22Rv1 (cell line): ENCODE results near the gene DCN.

ENCODE experiments used
- H3K27ac ChIP-seq: fragments of 450-650 bp; 2 replicates; pipeline ENCODE4 v1.5.1; 2017
- ZFX ChIP-seq: fragments of 450-650 bp; IDR thresholded peaks from 2 replicates; pipeline ENCODE4 v1.6.1; 2017; ENCODE audit warnings: antibody characterized with exemption, borderline replicate concordance
- TF ChIP-seq, protein P1 (sequence below): fragments of 450-650 bp; IDR thresholded peaks from 2 replicates; pipeline ENCODE4 v1.5.1; 2017; ENCODE audit warnings: mild to moderate bottlenecking

Gene DCN

DNA sequence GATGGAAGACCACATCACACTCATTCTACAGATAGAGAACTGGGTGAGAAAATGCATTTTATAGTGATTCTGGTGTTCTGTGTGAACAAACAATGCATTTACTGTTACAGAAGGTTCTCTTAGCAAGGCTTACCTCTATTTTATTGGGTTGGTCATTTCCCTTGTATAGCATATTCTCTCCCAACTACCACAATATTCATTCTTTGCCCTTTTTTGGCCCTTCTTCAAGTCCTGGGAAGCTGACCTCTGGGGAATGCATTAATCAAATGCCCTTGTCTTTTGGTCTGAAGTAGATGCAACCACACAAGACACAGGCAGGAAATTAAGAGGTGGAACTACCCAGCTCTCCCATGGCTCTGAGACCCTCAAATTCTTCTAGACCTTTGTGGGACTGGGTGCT is 19.5 kb downstream of the DCN start:
- TF ChIP-seq ZFX: no peak
- TF ChIP-seq, protein P1, sequence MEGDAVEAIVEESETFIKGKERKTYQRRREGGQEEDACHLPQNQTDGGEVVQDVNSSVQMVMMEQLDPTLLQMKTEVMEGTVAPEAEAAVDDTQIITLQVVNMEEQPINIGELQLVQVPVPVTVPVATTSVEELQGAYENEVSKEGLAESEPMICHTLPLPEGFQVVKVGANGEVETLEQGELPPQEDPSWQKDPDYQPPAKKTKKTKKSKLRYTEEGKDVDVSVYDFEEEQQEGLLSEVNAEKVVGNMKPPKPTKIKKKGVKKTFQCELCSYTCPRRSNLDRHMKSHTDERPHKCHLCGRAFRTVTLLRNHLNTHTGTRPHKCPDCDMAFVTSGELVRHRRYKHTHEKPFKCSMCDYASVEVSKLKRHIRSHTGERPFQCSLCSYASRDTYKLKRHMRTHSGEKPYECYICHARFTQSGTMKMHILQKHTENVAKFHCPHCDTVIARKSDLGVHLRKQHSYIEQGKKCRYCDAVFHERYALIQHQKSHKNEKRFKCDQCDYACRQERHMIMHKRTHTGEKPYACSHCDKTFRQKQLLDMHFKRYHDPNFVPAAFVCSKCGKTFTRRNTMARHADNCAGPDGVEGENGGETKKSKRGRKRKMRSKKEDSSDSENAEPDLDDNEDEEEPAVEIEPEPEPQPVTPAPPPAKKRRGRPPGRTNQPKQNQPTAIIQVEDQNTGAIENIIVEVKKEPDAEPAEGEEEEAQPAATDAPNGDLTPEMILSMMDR: no peak
- H3K27ac ChIP-seq: no peak overlapping the region

DNA sequence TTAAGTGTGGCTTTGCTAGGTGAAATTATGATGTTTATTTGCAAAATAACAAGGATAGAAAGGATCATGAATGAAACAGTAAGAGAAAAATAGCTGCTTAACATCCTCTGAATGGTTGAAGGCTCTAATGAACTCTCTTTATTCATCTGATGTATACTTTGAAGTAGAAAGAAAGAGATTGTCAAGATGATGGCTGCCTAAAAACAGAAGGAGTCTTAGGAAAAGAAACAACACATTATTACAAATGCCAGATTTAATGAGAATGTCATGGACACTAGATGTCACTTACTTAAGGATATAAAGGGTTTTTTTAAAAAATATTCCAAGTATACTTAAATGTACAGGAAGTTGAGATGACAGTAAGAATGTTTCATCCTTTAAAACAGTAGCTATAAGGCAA is 21.6 kb downstream of the DCN start:
- no peak overlapping the region for H3K27ac ChIP-seq
- TF ChIP-seq, protein P1: no peak
- no peak for TF ChIP-seq ZFX

DNA sequence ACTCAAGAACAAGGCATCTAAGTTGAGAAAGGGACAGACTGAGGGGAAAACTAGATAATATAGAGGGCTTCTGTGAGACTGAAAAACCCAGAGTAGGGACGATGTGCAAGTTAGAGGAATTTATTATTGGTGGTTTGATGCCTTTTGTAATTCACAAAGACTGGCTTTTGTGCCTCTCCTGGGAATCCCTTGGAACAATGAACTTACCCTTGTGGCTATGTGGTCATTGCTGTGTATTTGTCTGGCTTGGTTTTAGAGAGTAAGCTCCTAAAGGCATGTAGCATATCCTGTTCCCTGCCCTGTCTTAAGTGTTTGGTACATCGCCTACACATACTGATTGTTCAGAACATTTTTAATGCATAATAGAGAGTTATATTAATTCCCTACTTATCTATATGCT is 26.6 kb downstream of the DCN start:
- TF ChIP-seq ZFX: no peak
- TF ChIP-seq, protein P1: no peak
- no peak overlapping the region for H3K27ac ChIP-seq

DNA sequence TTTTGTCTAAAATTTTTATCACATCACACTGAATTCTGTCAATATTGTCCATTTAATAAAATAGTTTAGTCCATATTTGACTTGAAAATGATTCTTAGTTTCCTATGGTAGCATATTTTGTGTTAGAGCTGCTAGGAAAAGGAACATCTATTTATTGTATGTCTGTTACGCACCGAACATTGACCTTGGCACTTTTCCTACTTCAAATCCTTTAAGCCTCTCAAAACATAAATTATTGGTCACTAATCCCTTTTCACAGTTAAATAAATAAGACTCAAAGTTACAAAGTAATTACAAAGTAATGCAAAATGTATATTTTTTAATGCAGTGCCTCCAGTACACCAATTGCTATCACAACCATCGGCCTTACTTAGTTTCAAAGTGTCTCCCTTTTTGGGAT is 28.5 kb downstream of the DCN start:
- no peak overlapping the region for H3K27ac ChIP-seq
- no peak for TF ChIP-seq ZFX
- TF ChIP-seq, protein P1: no peak

DNA sequence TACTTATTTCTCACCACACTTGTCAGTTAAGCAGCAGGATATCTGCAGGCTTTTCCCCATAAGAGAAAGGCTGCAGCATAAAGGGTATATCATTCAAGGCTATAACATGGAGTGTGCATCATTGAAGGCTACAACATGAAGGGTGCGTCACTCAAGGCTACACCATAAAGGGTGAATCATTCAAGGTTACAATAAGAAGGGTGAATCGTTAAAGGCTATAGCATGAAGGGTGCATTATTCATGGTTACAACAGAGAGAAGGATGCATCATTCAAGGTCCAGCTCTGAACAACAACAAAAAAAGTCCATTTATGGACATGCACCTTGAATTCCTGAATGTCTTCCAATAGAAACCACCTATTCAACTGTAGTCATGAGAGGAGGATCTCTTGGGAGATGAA is 38.6 kb downstream of the DCN start:
- no peak for TF ChIP-seq ZFX
- TF ChIP-seq, protein P1: no peak
- H3K27ac ChIP-seq: no peak overlapping the region

DNA sequence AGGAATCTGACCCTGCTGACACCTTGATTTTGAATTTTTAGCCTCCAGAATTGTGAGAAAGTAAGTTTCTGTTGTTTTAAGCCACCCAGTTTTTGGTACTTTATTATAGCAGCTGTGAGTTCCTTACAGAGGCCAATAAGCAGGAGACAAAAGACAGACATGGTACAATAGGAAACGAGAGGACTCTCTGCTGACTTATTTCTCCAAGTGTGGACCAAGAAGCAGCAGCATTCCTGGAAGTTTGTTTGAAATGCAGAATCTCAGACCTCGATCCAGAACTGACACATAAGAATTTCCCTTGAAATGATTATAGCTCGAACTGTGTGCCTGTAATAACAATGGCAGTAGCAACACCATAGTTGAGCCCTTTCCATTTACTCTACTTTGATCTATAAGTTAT is 39.4 kb downstream of the DCN start:
- TF ChIP-seq, protein P1: no peak
- no peak for TF ChIP-seq ZFX
- H3K27ac ChIP-seq: no peak overlapping the region

DNA sequence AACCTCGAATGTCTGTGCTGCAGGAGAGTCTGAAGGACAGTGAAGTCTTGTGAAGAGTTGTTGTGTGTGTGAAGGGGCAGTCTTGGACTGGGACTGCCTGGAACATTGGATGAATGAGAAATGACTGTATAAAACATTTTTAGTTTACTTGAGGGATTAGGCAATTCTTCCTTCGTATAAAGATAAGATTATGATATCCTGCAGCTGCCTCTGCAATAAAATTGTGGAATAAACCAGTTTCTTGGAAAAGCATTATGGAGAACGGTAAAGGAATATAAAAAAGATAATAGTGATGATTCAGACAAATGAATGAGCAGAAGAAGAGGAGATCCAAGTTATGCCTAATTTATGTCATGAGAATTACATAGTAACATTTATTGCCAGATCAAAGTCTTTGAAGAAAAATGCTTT is 40.4 kb downstream of the DCN start:
- no peak overlapping the region for H3K27ac ChIP-seq
- no peak for TF ChIP-seq ZFX
- TF ChIP-seq, protein P1: no peak
